ENCODE results near the gene CLSTN2.

The CLSTN2 gene

DNA sequence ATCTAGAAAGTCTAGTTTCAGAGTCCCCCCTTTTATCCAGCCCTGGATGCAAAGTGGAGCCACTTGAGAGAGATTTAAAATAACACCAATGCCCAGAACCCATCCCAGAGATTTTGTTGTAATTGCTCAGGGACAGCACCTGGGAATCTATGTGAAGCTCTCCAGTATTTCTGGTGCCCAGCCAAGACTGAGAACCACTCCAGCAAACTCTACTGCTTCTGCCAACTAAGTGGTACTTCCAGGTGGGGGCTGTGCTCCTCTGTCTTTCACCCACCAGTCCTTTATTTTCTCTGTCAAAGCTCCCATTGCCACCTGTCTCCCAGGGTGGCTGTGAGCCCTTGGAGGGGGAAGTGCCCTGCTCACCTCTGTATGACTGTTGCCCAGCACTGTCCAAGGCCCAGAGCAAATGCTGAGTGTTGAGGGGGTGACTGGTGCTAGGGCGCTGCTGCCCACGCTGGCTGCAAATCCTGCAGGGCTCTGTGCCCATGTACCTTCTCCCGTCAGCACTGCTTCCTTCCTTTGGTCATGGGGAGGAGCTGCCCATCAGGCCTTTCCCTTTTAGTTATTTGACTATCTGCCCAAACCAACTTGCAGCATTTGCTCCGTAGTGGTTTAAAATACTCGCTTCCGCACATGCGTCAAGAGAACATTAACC, 9.4 kb downstream of the CLSTN2 start:
- no peak for DNase-seq (ENCODE audit: low spot score)

DNA sequence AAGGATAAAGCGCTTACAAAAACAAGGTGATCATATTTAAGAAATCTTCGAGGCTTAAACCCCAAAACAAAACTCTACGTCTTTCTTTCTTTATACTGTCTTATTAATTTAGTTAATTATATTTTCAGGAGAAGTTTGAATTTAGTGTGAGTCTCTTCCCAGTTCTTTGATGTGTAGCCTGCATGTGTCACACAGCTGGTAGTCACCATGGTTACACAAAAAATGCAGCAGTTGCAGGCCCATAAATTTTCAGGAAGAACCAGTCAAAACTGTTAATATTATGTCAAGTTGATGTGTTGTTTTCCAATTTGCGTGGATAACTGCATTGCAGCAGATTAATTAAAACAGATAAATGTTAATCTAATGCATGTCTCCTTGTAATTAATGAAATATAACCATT, 10.4 kb downstream of the CLSTN2 start:
- DNase-seq (ENCODE audit: low spot score), result no peak

DNA sequence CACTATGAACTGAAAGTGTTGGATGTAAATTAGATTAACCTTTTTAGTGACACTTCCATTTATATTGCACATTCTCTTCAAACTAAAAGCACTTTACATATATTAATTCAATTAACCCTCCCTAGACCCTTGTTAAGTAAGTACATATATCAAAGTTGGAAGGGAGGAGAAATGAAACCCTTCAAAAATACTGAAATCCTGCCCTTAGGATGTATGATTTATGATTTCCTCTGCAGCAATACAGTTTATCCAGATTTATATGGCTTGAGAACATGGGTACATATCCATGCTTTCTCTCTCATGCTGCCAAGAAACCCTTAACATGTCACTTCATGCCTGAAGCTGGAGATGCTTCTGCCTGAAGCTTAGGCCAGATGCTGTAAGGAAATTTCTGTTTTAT, 11.0 kb downstream of the CLSTN2 start:
- no peak for DNase-seq (ENCODE audit: low spot score)

DNA sequence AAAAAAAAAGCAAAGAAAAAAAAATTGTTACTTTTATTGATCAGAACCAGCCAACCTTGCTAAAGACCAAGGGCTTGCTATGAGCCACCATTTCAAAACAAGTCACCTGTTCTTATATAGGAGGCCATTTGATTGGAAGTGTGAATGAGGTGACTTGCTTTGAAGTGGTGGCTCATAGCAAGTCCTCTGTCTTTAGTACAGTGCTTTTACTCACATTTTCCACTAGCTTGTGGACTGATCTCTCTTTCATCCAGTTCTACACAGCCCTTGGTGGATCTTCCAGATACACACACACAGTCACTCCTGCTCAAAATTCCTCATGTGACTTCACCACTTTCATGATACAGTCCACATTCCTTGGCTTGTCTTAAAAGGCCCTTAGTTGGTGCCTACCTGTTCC, 13.5 kb downstream of the CLSTN2 start:
- DNase-seq (ENCODE audit: low spot score), result no peak

DNA sequence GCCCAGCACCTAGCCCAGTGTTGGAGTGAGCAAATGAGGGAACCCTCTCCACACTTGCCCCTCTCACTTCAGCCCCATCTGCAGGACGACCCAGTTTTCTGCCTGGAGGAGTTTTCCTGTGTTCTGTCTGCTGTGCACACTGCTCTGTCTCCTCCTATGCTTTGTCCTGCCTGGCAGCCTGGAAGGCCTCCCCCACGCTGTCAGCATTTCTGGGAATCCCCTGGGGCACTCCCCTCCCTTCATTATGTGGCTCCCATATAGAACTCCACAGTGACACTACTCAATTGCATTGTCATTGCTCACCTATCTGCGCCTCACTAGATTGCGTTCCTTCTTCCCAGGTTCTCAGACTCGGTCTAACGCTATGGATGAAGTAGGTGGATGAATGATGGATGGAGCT, 13.9 kb downstream of the CLSTN2 start:
- no peak for DNase-seq (ENCODE audit: low spot score)

DNA sequence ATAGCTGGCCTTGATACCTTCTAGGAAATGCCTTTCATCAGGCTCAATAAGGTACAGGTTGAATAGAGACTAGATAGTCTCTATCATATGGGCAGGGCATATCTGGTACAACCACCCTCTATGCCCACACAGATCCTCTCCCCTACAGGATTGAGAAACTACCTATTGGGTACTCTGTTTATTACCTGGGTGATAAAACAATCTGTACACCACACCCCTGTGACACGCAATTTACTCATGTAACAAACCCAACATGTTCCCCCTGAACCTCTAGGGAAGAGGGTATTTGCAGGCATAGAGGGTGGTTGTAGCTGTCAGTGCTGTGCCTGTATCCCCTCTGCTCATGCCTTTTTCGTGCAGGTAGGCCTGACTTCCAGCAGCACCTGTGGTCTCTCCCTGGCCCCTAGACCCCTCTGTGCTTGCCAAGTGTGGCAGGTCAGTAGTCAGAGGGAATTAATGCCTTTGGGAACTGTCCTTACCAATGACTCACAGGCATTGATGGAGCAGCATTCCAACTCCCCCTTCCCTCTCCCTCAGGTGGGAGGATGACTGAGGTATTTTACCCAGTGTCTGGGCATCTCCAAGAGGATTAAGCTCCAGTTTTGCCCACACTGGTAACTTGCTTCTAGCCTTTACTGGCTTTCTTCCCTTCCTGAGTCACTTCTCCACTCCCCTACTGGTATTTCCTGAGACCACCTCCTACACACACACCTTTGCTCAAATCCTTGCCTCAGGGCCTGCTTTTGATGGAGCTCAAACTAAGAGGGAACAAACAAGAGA, 18.3 kb downstream of the CLSTN2 start:
- no peak for DNase-seq (ENCODE audit: low spot score)

DNA sequence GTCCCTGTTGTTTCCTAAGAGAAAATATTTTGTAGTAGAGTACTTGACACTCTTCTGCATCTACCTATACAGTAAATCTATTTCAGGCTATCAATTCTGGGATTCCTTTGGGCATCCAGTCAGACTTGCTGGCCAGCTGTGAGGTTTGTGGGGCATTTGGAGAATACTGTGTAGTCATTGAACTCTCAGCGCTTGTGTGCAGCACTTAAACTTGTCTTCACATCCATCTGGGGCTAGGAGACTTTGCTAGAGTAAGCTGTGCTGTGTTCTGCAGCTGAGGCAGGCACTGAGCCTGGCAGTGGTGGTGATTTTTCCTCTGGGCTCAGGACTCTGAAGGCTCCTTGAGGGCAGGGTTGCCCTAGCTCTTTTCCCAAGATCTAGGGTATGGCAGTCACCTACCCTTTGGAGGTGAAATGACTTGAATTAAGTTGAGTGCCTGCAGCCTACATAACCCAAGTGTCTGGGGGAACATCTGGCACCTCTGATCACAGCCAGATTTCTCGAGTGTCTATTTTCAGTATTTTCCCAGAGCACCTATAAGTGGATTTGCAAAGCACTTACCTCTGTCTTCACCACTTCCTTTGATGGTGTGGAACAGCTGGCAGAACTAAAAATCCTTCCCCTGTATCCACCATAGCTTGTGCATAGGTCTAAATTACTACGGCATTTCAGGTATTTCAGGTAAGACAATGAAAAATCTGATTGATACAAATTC, 19.3 kb downstream of the CLSTN2 start:
- DNase-seq (ENCODE audit: low spot score), result no peak

DNA sequence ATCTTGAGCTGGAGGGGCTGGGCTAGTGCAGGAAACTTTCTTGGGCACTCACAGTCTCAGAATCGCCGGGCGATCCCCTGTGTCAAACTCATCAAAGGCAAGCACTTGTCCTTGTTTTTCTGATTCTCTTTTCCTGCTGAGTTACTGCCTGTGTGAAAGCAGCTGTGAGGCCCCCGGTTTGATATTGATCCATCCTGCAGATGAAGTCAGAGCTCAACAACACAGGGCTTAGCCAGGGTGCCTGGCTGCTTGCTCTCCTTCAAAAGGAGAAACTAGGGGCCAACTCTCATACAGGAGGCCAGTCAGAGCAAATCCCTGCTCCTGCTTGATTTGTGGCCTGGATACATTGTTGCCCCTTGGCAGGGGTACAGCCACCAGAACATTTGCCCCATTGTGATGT, 22.9 kb downstream of the CLSTN2 start:
- DNase-seq (ENCODE audit: low spot score), result no peak

DNA sequence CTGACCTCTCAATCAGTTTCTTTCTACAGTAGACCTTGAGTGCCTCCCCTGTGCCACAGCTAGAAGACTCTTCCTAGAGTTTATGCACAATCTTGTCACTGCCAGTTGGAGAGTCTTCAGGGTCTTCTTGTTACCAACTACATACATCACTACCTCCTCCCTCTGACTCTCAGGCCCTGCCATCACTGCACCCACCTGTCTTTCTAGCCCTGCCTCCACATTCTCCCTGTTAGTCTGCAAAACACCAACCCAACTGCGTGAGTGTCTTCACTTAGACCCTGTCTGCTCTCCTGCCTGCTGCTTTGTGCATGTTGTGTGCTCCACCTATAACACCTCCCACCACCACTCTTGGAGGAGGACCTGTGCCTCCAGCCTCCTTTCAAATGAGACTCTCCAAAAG, 34.4 kb downstream of the CLSTN2 start:
- no peak for DNase-seq (ENCODE audit: low spot score)

DNA sequence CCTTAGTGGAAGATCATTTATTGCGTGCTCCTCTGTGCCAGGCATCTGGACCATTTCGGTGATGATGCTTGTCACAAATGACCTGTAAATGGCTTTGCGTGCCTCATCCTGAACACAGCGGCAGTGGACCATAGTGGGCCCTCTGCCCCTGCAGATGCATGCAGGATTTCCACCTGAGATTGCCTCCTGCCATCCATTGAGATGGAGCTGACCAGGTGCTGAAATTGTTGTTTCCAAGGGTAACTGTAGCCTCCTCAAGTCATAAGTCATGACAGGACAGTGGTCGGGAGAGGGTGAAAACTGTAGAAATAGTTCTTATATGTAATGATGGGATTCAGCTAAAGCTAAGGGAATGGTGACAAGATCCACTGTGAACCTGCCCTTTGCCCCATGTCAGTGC, 35.5 kb downstream of the CLSTN2 start:
- DNase-seq (ENCODE audit: low spot score), result no peak

DNA sequence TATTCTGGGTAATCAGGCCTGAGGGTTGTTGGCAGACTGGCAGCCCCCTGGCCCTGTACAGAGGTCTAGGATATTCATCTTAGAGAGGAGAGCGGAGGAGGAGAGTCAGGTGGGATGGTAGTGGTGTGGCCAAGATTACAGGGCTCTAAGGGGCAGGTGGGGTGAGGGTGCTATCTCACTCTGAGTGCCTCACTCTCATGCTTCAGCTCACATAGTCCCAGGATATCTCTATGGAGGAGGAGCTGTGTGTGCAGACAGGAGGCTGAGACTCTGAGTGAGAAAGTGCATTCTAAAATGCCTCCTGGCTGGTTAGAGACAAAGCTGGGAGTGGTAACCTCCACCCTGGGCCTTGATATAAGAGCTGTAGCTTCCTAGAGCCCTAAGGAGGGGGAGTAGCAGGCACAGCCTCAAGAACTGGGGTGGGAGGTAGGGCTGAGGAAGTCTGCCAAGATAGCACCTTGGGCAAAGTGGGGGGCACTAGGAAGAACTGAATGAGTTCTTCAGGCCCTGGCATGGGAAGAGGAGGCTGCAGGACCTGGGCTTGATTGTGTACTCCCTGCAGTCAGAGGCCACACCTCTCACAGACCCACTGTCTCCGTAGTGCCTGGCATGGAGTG, 39.9 kb downstream of the CLSTN2 start:
- DNase-seq (ENCODE audit: low spot score), result no peak

DNA sequence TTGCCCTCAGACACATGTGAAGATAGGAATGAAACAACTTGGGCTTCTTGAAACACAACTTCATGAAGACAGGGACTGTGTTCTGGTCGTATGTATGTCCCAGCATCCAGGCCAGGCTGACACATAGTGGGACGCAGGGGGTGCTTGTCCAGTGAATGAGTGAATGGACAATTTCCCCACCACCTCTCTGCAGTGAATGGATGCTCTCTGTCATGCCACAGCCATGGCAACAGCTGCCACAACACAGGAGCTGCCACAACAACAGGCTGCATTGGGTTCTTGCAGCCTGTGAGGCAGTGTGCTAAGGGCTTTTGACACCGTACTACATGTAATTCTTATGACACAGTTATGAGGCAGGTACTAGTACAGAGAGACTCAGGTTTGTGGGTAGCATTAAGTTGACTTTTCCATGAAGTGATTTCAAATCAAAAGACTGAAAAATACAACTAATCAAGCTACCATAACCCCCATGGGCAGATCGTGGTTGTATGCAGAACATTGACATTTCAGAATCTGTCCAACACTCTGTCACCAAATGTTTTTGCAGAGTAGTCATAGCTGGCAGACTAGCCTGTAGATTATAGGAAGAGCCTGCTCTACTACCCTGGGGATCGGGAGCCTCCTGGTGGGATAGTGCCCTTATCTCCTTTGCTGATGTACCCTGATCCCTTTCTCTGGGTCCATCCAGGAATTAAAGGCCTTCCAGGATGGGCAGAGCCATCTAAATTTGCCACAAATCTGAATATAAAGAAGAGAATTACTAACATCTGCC, 40.8 kb downstream of the CLSTN2 start:
- DNase-seq (ENCODE audit: low spot score), result no peak

DNA sequence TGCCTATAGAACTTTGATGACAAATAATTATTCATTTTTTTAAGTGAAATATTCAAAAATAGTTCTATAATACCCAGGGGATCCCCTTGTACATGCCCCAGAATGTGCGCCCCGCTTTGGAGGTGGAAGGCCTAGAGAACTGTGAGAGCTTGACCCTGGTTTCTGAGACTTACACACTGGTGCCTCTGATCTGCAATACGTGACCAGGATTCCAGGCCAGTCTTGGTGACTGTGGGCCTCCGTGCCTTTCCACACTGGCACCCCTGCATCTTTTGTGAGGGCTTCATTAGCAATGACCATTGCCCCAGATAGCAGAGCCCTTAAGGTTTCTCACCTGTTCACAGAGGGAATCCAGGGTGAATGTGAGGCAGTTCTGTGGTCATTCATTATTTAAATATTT, 44.0 kb downstream of the CLSTN2 start:
- DNase-seq (ENCODE audit: low spot score), result no peak

DNA sequence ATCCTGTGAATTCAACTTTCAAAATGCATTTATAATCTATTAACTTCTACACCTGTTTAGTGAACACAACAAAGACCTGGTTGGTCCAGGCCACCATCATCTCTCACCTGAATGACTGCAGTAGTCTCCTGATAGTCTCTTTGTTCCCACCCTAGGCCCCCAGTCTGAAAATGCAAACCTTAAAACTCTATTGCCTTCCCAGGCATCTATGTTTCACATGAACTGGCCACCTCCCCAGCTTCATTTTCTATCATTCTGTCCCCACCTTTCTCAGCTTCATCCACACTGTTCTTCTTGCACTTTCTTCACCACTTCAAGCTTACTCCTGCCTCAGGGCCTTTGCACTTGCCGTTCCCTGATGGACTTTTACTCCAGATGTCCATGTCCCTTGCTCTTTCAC, 45.0 kb downstream of the CLSTN2 start:
- no peak for DNase-seq (ENCODE audit: low spot score)

DNA sequence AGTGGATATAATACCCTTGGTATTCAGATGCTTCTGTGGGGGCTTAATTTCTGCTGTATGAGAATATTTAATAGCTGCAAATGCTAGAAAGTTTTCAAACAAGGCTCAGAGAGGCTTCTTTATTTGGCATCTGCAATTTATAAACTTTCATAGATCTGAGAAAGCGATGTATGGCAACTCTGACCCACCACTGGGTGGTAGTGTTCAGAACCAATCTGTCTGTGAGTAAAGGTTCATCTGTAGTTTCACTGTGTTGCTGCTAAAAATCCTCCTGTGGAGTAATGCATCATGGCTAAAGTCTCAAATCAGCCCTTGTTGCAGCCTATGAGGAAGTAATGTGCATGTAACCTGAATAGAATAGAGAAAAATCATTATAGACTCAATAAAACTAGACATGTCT, 47.4 kb downstream of the CLSTN2 start:
- DNase-seq (ENCODE audit: low spot score), result no peak

DNA sequence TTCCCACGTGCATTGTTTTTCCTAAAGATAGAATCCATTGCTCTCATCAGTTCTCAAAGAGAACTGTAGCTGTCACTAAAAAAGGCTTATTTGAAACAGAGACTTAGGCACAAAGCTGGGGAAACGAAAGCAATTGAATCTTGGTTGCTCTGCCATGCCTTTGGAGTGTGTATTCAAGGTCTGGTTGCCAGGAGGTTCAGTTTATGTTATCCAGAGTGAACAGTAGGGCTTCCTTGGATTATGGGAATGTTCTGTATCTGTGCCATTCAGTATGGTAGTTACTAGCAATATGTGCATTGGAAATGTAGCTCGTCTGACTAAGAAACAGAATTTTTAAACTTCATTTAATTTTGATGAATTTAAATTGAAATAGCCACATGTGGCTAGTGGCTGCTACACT, 50.6 kb downstream of the CLSTN2 start:
- no peak for DNase-seq (ENCODE audit: low spot score)

DNA sequence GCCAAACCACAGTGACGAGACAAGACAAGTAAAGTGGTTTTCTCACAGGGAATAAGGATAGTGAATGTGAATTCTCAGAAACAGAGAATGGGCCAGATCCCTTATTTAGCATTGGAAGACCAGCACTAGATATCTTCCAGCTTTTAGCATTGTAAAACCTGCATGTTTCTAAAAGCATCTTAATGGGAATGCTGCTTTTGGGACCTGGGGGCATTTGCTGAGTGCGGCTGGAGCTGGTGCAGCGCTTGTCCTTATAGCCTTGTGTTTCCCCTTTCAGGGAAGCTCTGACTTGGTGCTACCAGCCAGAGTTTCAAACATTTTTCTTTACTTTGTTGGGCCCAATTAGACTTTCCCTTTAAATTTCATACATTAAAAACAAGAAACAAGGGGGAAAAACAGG, 52.9 kb downstream of the CLSTN2 start:
- DNase-seq (ENCODE audit: low spot score), result no peak

DNA sequence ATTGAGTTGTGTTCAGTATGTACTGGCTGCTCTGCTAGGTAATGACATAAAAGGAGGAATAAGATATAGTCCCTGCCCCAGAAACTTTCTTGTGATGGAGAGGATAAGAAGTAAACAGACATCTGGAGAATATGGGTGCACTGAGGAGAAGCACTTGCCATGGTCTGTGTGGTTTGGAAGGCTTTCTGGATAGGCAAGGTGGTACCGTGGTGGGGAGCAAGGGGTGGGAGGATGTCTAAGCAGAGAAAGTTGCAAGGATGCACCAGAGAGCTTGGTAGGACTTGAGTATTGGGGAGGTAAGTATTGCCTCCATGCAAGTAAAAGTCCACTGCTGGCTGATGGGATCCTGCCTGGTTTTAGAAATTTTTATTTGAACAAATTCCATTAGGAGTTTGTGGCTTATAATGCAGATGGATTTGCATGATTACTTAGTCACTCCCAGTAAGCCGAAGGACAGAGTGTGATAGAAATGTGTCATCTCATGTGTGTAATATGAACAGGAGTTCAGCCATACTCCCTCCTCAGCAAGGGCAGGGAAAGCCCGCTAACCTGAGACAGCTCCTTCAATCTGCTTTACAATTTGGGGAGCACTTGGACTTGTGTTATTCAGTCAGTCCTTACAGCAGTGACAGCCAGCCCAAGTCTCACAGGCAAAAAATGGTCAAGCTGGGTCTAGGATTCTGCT, 53.6 kb downstream of the CLSTN2 start:
- DNase-seq (ENCODE audit: low spot score), result no peak

DNA sequence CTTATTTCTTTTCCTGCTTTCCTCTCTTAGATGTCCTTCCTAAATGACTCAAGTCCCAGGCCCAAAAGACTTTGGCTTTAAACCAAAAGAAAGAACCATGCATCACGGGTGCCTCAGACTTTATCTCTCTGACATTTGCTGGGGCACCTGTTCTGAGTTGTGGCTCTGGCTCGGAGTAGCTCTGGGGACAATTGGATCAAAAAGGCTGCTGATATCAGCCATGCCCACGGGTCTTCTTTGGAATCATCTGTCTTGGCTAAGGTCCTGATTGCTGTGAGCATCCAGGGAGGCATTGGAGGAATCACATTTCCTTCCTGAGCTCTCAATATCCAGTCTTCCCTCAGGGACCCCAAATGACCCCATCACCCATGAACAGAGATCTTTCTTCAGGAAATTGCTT, 59.9 kb downstream of the CLSTN2 start:
- no peak for DNase-seq (ENCODE audit: low spot score)

DNA sequence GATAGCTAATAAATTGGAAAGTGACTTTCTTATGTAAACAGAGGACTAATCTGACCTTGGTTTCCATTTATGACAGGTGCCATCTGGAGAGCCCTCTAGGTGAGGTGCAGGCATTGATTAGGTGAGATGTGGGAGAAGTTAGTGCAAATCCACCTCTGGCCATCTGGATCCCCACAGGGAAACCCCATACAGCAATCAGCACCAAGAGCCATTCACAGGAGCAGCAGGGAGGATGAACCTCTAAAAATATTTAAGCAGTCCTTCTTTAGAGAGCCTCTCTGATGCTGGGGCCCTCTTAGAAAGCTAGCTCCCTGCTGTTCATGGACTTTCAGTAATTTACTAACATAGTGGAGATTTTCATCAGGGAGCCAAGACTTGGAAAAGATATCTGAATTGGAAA, 69.3 kb downstream of the CLSTN2 start:
- DNase-seq (ENCODE audit: low spot score), result no peak

DNA sequence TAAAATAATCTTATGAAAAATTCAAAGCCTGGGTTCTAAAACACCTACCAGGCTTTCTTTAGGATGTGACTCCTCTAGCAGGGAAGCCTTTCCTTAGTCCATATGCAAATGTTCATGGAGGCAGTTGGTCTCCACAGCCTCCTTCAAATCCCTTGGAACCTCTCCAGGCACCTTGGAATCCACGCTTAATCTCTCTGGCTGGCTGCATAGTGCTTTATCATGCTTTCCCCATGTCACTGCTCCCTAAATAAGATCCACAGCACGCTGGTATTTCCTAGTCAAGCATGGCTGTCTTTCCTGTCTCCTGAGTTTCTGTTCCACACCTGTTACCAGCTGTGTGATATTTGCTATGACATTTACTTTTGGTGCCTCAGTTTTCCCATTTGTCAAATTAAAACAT, 71.3 kb downstream of the CLSTN2 start:
- DNase-seq (ENCODE audit: low spot score), result no peak

DNA sequence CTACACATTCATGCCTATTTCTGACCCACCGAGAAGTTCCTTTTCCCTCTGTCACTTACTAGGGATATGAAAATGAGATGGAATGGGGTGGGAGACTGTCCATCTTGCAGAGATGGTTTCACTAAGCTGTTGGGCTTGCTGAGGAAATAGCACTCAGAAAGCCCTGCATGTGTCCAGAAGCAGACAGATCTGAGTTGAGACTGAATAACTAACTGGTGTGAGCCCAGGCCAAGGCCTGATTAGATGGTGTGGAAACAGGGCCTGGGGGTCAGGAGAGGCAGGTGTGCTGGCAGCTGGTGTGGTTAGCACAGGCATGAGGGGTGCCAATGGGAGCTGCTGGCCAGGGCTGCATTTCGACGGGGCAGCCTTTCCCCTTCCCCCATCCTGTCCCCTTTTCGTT, 72.1 kb downstream of the CLSTN2 start:
- DNase-seq (ENCODE audit: low spot score), result no peak

Data from CD4-positive, alpha-beta T cell treated with Interleukin-6 at 100 ng/mL for 8 hours (primary cell).